ENCODE data around the gene SMIM34. TPM values are rescaled to one million over a fixed set of nuclear protein-coding genes. Genes with fewer than 3 reads are reported as not detected.
"Not testable (repeated sequence)": the region's sequence is repeated elsewhere in the genome, so short reads cannot be mapped to it uniquely, and the experiment has no call there.

SMIM34 gene
- total and polyA plus RNA-seq, 5 donors from 2014 or later, result not detected

DNA sequence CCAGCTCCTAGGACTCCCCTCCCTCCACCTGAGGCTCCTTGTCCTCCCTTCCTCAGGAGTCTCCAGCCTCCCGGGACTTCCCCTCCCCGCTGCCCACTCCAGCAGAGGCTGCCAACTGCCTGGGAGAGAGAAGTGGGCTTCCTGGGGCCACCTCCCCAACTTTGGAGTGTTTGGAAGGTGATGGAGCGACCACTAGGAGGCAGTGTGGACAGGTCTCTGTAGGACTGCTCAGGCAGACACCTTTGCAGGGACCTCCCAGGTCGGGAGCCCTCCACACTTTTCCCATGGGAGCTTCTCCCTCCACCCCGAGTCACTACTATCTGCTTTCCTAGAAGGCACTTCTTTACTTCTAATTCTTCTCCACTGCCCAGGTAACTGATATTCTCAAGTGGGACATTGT, 19.0 kb downstream of the SMIM34 start:
- H3K36me3 Mint-ChIP-seq; H3K27ac ChIP-seq (ENCODE audit: insufficient read depth, low read length, poor library complexity, severe bottlenecking); H3K27me3 ChIP-seq (ENCODE audit: control insufficient read depth, insufficient read depth, low read length); DNase-seq; H3K4me3 ChIP-seq (ENCODE audit: low read depth, low read length); H3K4me3 Mint-ChIP-seq; H3K4me1 ChIP-seq (ENCODE audit: control insufficient read depth, insufficient read depth, low read length, poor library complexity, severe bottlenecking); H3K9me3 Mint-ChIP-seq; H3K4me1 Mint-ChIP-seq; H3K9me3 ChIP-seq (ENCODE audit: control insufficient read depth in 2 of 2, low read length in 2 of 2); H3K36me3 ChIP-seq (ENCODE audit: control insufficient read depth, insufficient read depth, low read length); ATAC-seq (ENCODE audit: low read depth in 2 of 2); H3K27ac Mint-ChIP-seq; H3K27me3 Mint-ChIP-seq: not testable (repeated sequence)

DNA sequence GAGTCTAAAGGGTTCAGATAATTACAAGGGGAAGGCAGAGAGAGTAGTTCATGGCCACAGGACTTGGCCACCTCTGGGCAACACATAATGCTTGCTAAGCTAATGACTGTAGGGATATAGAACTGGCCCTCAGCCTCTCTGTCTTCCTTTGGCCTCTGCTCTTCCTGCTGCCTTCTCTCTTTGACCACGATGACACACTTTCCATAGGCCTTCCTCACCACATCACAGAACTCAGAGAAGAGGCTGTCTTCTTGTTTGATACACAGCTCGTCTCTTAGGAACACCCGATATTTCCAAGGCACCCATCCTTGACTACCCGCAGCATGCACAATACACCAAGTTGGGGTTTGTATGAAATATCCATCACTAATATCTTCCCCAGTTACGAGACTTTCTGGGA, 23.2 kb downstream of the SMIM34 start:
- H3K36me3 ChIP-seq (ENCODE audit: control insufficient read depth, insufficient read depth, low read length); H3K27ac ChIP-seq (ENCODE audit: insufficient read depth, low read length, poor library complexity, severe bottlenecking); ATAC-seq (ENCODE audit: low read depth in 2 of 2); H3K4me1 Mint-ChIP-seq; H3K4me1 ChIP-seq (ENCODE audit: control insufficient read depth, insufficient read depth, low read length, poor library complexity, severe bottlenecking); DNase-seq; H3K9me3 Mint-ChIP-seq; H3K27me3 Mint-ChIP-seq; H3K4me3 Mint-ChIP-seq; H3K4me3 ChIP-seq (ENCODE audit: low read depth, low read length); H3K27ac Mint-ChIP-seq; H3K9me3 ChIP-seq (ENCODE audit: control insufficient read depth in 2 of 2, low read length in 2 of 2); H3K36me3 Mint-ChIP-seq; H3K27me3 ChIP-seq (ENCODE audit: control insufficient read depth, insufficient read depth, low read length): not testable (repeated sequence)

DNA sequence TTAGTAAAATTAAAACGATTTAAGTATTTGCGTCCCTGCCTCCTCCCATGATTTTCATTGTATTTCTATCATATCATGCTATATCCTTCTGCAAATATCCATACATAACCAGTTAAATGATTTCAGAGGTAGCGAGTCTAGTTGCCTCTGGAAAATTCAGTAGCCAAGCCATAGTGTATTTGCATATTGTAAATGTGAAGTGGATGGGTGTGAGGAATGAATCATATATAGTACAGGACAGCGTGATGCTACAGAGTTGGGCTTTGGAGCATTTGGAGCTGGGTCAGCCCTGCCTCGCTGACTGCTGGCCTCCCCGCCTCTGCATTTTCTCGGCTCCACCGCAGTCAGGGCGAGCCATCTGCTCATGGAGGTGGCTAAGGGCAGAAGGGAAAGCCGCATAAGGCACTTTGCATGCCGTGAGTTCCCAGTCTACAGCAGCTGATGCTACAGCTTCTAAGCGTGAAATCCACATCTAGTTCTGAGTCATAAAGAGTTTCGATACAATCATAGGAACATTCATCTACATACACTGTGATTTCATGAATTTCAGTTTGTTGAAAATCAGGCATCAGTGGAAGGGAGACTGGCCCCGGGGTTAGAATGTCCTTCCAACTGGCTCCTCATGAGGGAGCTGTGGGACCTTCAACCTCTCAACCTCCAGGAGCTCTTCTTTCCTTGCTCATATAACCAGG, 39.9 kb downstream of the SMIM34 start:
- H3K27ac ChIP-seq (ENCODE audit: insufficient read depth, low read length, poor library complexity, severe bottlenecking); H3K27me3 ChIP-seq (ENCODE audit: control insufficient read depth, insufficient read depth, low read length); DNase-seq; H3K4me1 Mint-ChIP-seq; H3K4me3 ChIP-seq (ENCODE audit: low read depth, low read length); H3K9me3 Mint-ChIP-seq; H3K27me3 Mint-ChIP-seq; H3K9me3 ChIP-seq (ENCODE audit: control insufficient read depth in 2 of 2, low read length in 2 of 2); H3K4me1 ChIP-seq (ENCODE audit: control insufficient read depth, insufficient read depth, low read length, poor library complexity, severe bottlenecking); H3K27ac Mint-ChIP-seq; H3K36me3 Mint-ChIP-seq; H3K4me3 Mint-ChIP-seq; H3K36me3 ChIP-seq (ENCODE audit: control insufficient read depth, insufficient read depth, low read length): not testable (repeated sequence)
- ATAC-seq (ENCODE audit: low read depth in 2 of 2), result peak in 1 of 2 donors; percentile 22

DNA sequence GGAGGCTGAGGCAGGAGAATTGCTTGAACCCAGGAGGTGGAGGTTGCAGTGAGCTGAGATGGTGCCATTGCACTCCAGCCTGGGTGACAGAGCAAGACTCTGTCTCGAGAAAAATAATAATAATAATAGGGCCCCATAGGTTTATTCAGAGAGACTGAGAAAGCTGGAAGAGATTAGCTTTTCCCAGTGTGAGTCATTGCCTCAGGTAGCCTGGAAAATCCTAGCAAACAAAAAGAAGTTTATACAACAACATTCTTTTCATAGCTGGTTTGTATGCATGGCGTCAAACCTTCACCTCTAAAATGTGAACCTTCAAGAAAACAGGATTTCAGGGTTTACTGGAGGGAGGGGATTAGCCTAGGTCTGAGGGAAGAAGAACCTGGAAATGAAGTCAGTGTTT, 40.6 kb downstream of the SMIM34 start:
- H3K27ac ChIP-seq (ENCODE audit: insufficient read depth, low read length, poor library complexity, severe bottlenecking); H3K9me3 ChIP-seq (ENCODE audit: control insufficient read depth in 2 of 2, low read length in 2 of 2): not testable (repeated sequence)

DNA sequence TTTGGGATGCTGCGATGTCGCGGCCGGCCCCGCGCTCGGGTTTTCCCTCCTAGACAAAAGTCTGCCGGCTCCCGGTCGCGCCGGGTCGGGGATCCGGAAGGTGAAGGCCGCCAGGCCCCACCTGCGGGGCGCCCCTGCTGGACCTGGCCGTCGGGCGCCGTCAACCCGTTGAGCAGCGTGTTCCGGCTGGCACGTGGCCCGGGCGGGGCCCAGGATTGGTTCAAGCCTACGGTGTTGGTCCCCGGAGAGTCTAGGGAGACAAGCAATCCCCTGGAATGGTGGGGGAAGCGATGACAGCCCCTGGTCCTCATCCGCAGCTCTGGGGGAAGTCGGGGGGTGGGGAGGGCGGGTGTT, 48.2 kb downstream of the SMIM34 start:
- not testable (repeated sequence) for H3K27me3 Mint-ChIP-seq; H3K4me3 ChIP-seq (ENCODE audit: low read depth, low read length); DNase-seq; H3K36me3 ChIP-seq (ENCODE audit: control insufficient read depth, insufficient read depth, low read length); H3K4me3 Mint-ChIP-seq; H3K9me3 ChIP-seq (ENCODE audit: control insufficient read depth in 2 of 2, low read length in 2 of 2); H3K4me1 Mint-ChIP-seq; H3K4me1 ChIP-seq (ENCODE audit: control insufficient read depth, insufficient read depth, low read length, poor library complexity, severe bottlenecking); H3K9me3 Mint-ChIP-seq; H3K36me3 Mint-ChIP-seq; H3K27me3 ChIP-seq (ENCODE audit: control insufficient read depth, insufficient read depth, low read length); H3K27ac Mint-ChIP-seq; H3K27ac ChIP-seq (ENCODE audit: insufficient read depth, low read length, poor library complexity, severe bottlenecking)
- peak; percentile 62 to 67 for ATAC-seq (ENCODE audit: low read depth in 2 of 2)

More for the DNA sequence above, 40.6 kb downstream of the SMIM34 start:
- H3K4me1 ChIP-seq (ENCODE audit: control insufficient read depth, insufficient read depth, low read length, poor library complexity, severe bottlenecking); ATAC-seq (ENCODE audit: low read depth in 2 of 2); H3K27ac Mint-ChIP-seq; H3K36me3 ChIP-seq (ENCODE audit: control insufficient read depth, insufficient read depth, low read length); H3K4me1 Mint-ChIP-seq; H3K36me3 Mint-ChIP-seq; H3K4me3 ChIP-seq (ENCODE audit: low read depth, low read length); DNase-seq; H3K27me3 Mint-ChIP-seq; H3K4me3 Mint-ChIP-seq; H3K27me3 ChIP-seq (ENCODE audit: control insufficient read depth, insufficient read depth, low read length); H3K9me3 Mint-ChIP-seq: not testable (repeated sequence)

DNA sequence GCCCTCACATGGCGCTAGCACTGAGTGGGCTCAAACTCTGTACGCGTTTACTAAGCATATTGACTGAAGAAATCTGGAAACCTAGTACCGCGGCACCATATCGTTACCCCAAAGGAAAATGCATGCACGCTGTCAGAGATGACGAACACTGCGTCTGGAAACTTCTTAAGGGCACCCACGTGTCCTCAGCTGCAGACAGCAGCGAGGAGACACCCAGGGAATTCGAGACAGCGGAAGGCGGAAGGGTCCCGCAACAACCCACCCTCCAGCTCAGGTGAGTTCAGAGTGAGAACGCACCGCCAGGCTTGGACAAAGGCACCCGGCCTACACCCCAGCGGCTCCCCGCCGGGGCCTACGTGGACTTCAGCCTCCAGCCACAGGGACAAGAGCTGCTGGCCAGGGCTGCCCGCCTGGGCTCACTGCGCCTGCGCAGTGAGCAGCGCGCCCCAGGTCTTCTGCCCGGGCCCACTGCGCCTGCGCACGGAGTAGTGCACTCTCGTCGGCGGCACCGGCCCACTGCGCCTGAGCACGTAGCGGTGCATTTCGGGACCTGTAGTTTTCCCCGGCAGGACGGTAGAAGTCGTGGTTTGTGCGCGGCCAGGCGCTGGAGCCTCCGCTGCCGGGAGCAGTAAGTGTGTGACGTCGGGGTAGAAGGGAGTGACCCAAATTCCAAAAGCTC, 48.7 kb downstream of the SMIM34 start, which contains the start of gene SMIM11:
Gene SMIM11, plus strand, starts transcription at position 568 of the 679 bp plus-strand sequence. CDS start 3,998 bp downstream, outside the sequence.
- H3K4me3 ChIP-seq (ENCODE audit: low read depth, low read length); H3K36me3 Mint-ChIP-seq; H3K27ac ChIP-seq (ENCODE audit: insufficient read depth, low read length, poor library complexity, severe bottlenecking); H3K27ac Mint-ChIP-seq; H3K9me3 ChIP-seq (ENCODE audit: control insufficient read depth in 2 of 2, low read length in 2 of 2); H3K27me3 Mint-ChIP-seq; DNase-seq; H3K4me1 Mint-ChIP-seq; H3K4me3 Mint-ChIP-seq; H3K27me3 ChIP-seq (ENCODE audit: control insufficient read depth, insufficient read depth, low read length); H3K4me1 ChIP-seq (ENCODE audit: control insufficient read depth, insufficient read depth, low read length, poor library complexity, severe bottlenecking); H3K36me3 ChIP-seq (ENCODE audit: control insufficient read depth, insufficient read depth, low read length); H3K9me3 Mint-ChIP-seq: not testable (repeated sequence)
- ATAC-seq (ENCODE audit: low read depth in 2 of 2), result peak; percentile 96

DNA sequence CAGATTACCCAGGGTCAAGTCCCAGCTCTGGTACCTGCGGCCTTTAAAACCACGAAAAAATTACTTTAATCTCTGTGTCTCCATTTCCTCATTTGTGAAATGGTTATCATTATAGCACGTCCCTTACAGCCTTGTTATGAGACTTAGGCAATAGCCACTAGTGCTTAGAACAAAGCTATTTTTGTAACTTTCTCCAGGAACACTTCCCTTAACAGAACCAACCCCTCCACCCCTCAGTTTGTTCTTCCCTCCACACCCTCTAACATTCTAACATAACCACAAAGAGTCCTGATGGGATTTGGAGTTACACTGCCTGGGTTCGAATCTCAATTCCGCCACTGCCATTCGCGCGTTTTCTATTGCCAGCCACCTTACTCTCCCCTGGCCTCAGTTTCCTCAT, 49.3 kb downstream of the SMIM34 start:
- ATAC-seq (ENCODE audit: low read depth in 2 of 2); H3K27me3 ChIP-seq (ENCODE audit: control insufficient read depth, insufficient read depth, low read length); H3K36me3 ChIP-seq (ENCODE audit: control insufficient read depth, insufficient read depth, low read length); H3K4me1 Mint-ChIP-seq; H3K4me1 ChIP-seq (ENCODE audit: control insufficient read depth, insufficient read depth, low read length, poor library complexity, severe bottlenecking); H3K27ac ChIP-seq (ENCODE audit: insufficient read depth, low read length, poor library complexity, severe bottlenecking); H3K4me3 Mint-ChIP-seq; DNase-seq; H3K36me3 Mint-ChIP-seq; H3K27ac Mint-ChIP-seq; H3K9me3 ChIP-seq (ENCODE audit: control insufficient read depth in 2 of 2, low read length in 2 of 2); H3K9me3 Mint-ChIP-seq; H3K4me3 ChIP-seq (ENCODE audit: low read depth, low read length): not testable (repeated sequence)
- H3K27me3 Mint-ChIP-seq, result peaks cover 10% of the 10 kb centered on the region

DNA sequence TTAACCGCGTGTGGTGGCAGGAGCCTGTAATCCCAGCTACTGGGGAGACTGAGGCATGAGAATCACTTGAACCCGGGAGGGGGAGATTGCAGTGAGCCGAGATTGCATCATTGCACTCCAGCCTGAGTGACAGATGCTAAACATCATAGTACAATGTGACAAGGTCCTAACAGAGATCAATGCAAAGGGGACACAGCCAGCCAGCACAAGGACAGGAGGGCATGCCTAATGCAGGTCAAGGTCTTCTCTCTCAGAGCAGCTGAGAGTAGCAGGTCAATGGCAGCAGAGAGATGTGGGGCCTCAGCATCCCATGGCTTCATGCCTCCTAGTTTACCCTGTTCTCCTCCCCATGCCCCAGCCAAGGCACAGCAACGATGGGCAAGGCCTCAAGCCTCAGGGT, 51.4 kb downstream of the SMIM34 start:
- H3K9me3 ChIP-seq (ENCODE audit: control insufficient read depth in 2 of 2, low read length in 2 of 2), result no peaks in the 10 kb centered on the region
- H3K27ac ChIP-seq (ENCODE audit: insufficient read depth, low read length, poor library complexity, severe bottlenecking), result no peak overlapping the region
- no peaks in the 10 kb centered on the region for H3K4me1 ChIP-seq (ENCODE audit: control insufficient read depth, insufficient read depth, low read length, poor library complexity, severe bottlenecking)
- H3K36me3 ChIP-seq (ENCODE audit: control insufficient read depth, insufficient read depth, low read length), result no peaks in the 10 kb centered on the region
- H3K9me3 Mint-ChIP-seq, result no peaks in the 10 kb centered on the region
- peak overlapping the region in 1 of 4 donors; percentile 61 for H3K4me3 Mint-ChIP-seq
- H3K36me3 Mint-ChIP-seq, result no peaks in the 10 kb centered on the region
- no peak for DNase-seq
- peaks cover 18% of the 10 kb centered on the region for H3K27me3 Mint-ChIP-seq
- no peak overlapping the region for H3K27ac Mint-ChIP-seq
- H3K27me3 ChIP-seq (ENCODE audit: control insufficient read depth, insufficient read depth, low read length), result peaks cover 6% of the 10 kb centered on the region
- peaks cover 0 to 3% (median 0%) of the 10 kb centered on the region in 4 donors for H3K4me1 Mint-ChIP-seq
- no peak for ATAC-seq (ENCODE audit: low read depth in 2 of 2)
- no peak overlapping the region for H3K4me3 ChIP-seq (ENCODE audit: low read depth, low read length)
